SU-DHL-6 (cell line): ENCODE measurements around the gene LHX2.

Experiments used
- H2AFZ ChIP-seq: fragments of 200-600 bp; sonication (generic); 2 replicates; pipeline ENCODE4 v1.6.1; 2014; ENCODE audit warnings: low read depth, mild to moderate bottlenecking, moderate library complexity, mixed read lengths, antibody characterized with exemption, low read length; ENCODE audit not compliant: severe bottlenecking
- H3F3A ChIP-seq: fragments of 200-600 bp; shearing (Covaris generic); 2 replicates; pipeline ENCODE4 v1.6.0; 2016; ENCODE audit warnings: antibody characterized with exemption, mild to moderate bottlenecking; ENCODE audit not compliant: insufficient read depth
- H3K27ac ChIP-seq: fragments of 200-600 bp; sonication (generic); 2 replicates; pipeline ENCODE4 v1.5.1; 2016; ENCODE audit warnings: low read depth, mild to moderate bottlenecking, low read length, moderate library complexity, mixed read lengths
- H3K27me3 ChIP-seq: fragments of 200-600 bp; sonication (generic), shearing (Covaris generic); 2 replicates; pipeline ENCODE4 v1.6.0; 2014; ENCODE audit warnings: mild to moderate bottlenecking, low read length
- H3K36me3 ChIP-seq: fragments of 200-600 bp; sonication (generic); 2 replicates; pipeline ENCODE4 v1.6.1; 2014; ENCODE audit warnings: mild to moderate bottlenecking, low read length, mixed read lengths
- H3K4me2 ChIP-seq: fragments of 300-600, 200-600 bp; shearing (Covaris generic), sonication (generic); 2 replicates; pipeline ENCODE4 v1.6.0; 2014; ENCODE audit warnings: low read length, low read depth, mild to moderate bottlenecking; ENCODE audit not compliant: poor library complexity, severe bottlenecking
- H3K4me3 ChIP-seq: fragments of 200-600 bp; sonication (generic); 2 replicates; pipeline ENCODE4 v1.5.1; 2014; ENCODE audit warnings: antibody characterized with exemption, low read length, mild to moderate bottlenecking, mixed read lengths; ENCODE audit not compliant: insufficient read depth, poor library complexity, severe bottlenecking
- H3K79me2 ChIP-seq: fragments of 200-600 bp; sonication (generic); 2 replicates; pipeline ENCODE4 v1.6.1; 2014; ENCODE audit warnings: mild to moderate bottlenecking, low read length, moderate library complexity; ENCODE audit not compliant: insufficient read depth
- H3K9ac ChIP-seq: fragments of 200-600 bp; sonication (generic); 2 replicates; pipeline ENCODE4 v1.7.0; 2014; ENCODE audit warnings: mild to moderate bottlenecking, low read length
- H3K9me2 ChIP-seq: fragments of 200-600 bp; sonication (generic); replicated peaks from 2 replicates; pipeline ENCODE4 v1.6.1; 2014; ENCODE audit warnings: low read length; ENCODE audit not compliant: insufficient read depth
- H3K9me3 ChIP-seq: fragments of 200-600 bp; sonication (generic); 2 replicates; pipeline ENCODE4 v1.6.1; 2014; ENCODE audit warnings: low read length, mixed read lengths; ENCODE audit not compliant: insufficient read depth
- H4K20me1 ChIP-seq: fragments of 200-600 bp; sonication (generic); 2 replicates; pipeline ENCODE4 v1.6.1; 2014; ENCODE audit warnings: low read depth, mild to moderate bottlenecking, antibody characterized with exemption, low read length, moderate library complexity, mixed read lengths
- CTCF ChIP-seq: fragments of 200-600 bp; sonication (generic); IDR thresholded peaks from one replicate; pipeline ENCODE4 v1.5.1; 2017; ENCODE audit warnings: antibody characterized with exemption, mild to moderate bottlenecking, low read length, moderate library complexity; ENCODE audit not compliant: insufficient read depth, poor library complexity, severe bottlenecking
- EZH2phosphoT487 ChIP-seq: fragments of 200-600 bp; sonication (generic), shearing (Covaris generic); conservative IDR thresholded peaks from 2 replicates; pipeline ENCODE4 v1.6.1; 2018; ENCODE audit warnings: mild to moderate bottlenecking, antibody characterized with exemption, low read length, moderate library complexity, mixed read lengths

Gene LHX2

GRCh38 chr9:124001866-124002525 lies 9.6 kb upstream of the LHX2 start:
- H4K20me1 ChIP-seq: no peaks in the 10 kb centered on the region
- no peaks in the 10 kb centered on the region for H3K79me2 ChIP-seq

GRCh38 chr9:124003636-124004349 lies 7.8 kb upstream of the LHX2 start:
- no peaks in the 10 kb centered on the region for H3K36me3 ChIP-seq
- no peak overlapping the region for H2AFZ ChIP-seq
- H3K4me3 ChIP-seq: no peak overlapping the region
- H3K27ac ChIP-seq: no peak overlapping the region
- no peaks in the 10 kb centered on the region for H3F3A ChIP-seq
- TF ChIP-seq CTCF (no peak), EZH2phosphoT487 (no peak)
- no peak overlapping the region for H3K4me2 ChIP-seq
- no peak overlapping the region for H3K9ac ChIP-seq
- no peaks in the 10 kb centered on the region for H3K9me3 ChIP-seq
- no peaks in the 10 kb centered on the region for H3K9me2 ChIP-seq
- no peaks in the 10 kb centered on the region for H3K79me2 ChIP-seq
- H4K20me1 ChIP-seq: no peaks in the 10 kb centered on the region
- H3K27me3 ChIP-seq: no peaks in the 10 kb centered on the region

More at GRCh38 chr9:124001866-124002525, 9.6 kb upstream of the LHX2 start:
- Histone ChIP-seq H3K36me3 (no peaks in the 10 kb centered on the region), H3K9me2 (no peaks in the 10 kb centered on the region), H3K27ac (no peak overlapping the region), H2AFZ (no peak overlapping the region), H3K4me2 (no peak overlapping the region), H3K27me3 (no peaks in the 10 kb centered on the region), H3K9ac (no peak overlapping the region), H3F3A (no peaks in the 10 kb centered on the region), H3K4me3 (no peak overlapping the region), H3K9me3 (no peaks in the 10 kb centered on the region)
- TF ChIP-seq CTCF: no peak
- TF ChIP-seq EZH2phosphoT487: no peak

GRCh38 chr9:124004593-124004992 lies 7.0 kb upstream of the LHX2 start:
- Histone ChIP-seq H3K79me2 (no peaks in the 10 kb centered on the region), H3K9ac (no peak overlapping the region), H2AFZ (no peak overlapping the region), H3K36me3 (no peaks in the 10 kb centered on the region), H3K9me3 (no peaks in the 10 kb centered on the region), H3K9me2 (no peaks in the 10 kb centered on the region), H4K20me1 (no peaks in the 10 kb centered on the region), H3K4me2 (no peak overlapping the region), H3K4me3 (no peak overlapping the region), H3F3A (no peaks in the 10 kb centered on the region), H3K27ac (no peak overlapping the region), H3K27me3 (no peaks in the 10 kb centered on the region)
- TF ChIP-seq EZH2phosphoT487 (no peak), CTCF (no peak)
